A204.1 (cell line): ENCODE data around the gene RHCG.

Experiments used
- FAIRE-seq: peaks from 2 replicates; lab custom pipeline; 2012; peaks lifted over from hg19 to GRCh38; lab: Jason Lieb, UNC

RHCG gene

GRCh38 chr15:89502867-89503595 is 6.6 kb upstream of the RHCG start:
- FAIRE-seq = no peak

GRCh38 chr15:89501646-89502045 is 5.3 kb upstream of the RHCG start:
- FAIRE-seq = no peak

GRCh38 chr15:89500397-89501270 is 4.3 kb upstream of the RHCG start:
- no peak for FAIRE-seq

GRCh38 chr15:89499156-89499555 is 2.8 kb upstream of the RHCG start:
- no peak for FAIRE-seq

GRCh38 chr15:89498574-89498906 is 2.2 kb upstream of the RHCG start:
- FAIRE-seq = no peak

GRCh38 chr15:89497231-89497630 is 848 bp upstream of the RHCG start:
- no peak for FAIRE-seq

GRCh38 chr15:89495638-89496145 is 691 bp downstream of the RHCG start:
- no peak for FAIRE-seq

- FAIRE-seq = no peak
Measured at GRCh38 chr15:89494941-89495637, 1.3 kb downstream of the RHCG start.

GRCh38 chr15:89494031-89494430 is 2.4 kb downstream of the RHCG start:
- FAIRE-seq = no peak

- FAIRE-seq = no peak
Measured at GRCh38 chr15:89492934-89493631, 3.3 kb downstream of the RHCG start.

- no peak for FAIRE-seq
Measured at GRCh38 chr15:89492111-89492641, 4.2 kb downstream of the RHCG start.

- FAIRE-seq = no peak
Measured at GRCh38 chr15:89490814-89491315, 5.5 kb downstream of the RHCG start.

- FAIRE-seq = no peak
Measured at GRCh38 chr15:89490081-89490813, 6.1 kb downstream of the RHCG start.

GRCh38 chr15:89489376-89489775 is 7.0 kb downstream of the RHCG start:
- FAIRE-seq = no peak

- no peak for FAIRE-seq
Measured at GRCh38 chr15:89487791-89488190, 8.6 kb downstream of the RHCG start.

- FAIRE-seq = no peak
Measured at GRCh38 chr15:89486726-89487050, 9.7 kb downstream of the RHCG start.

GRCh38 chr15:89483079-89483478 is 13.3 kb downstream of the RHCG start:
- no peak for FAIRE-seq

GRCh38 chr15:89482139-89482538 is 14.2 kb downstream of the RHCG start:
- FAIRE-seq = no peak

- FAIRE-seq = no peak
Measured at GRCh38 chr15:89480505-89480904, 15.9 kb downstream of the RHCG start.

- no peak for FAIRE-seq
Measured at GRCh38 chr15:89479173-89479572, 17.2 kb downstream of the RHCG start.
